HG02840 (cell line): ENCODE measurements around the gene FRMD4B.

ENCODE experiments used
- ATAC-seq: cut with Tn5 transposase; IDR thresholded peaks from one replicate; pipeline ENCODE4 v1.9.1; 2021; ENCODE audit warnings: mild to moderate bottlenecking, moderate library complexity, moderate number of reproducible peaks; ENCODE audit not compliant: unreplicated experiment, low FRiP score

FRMD4B gene

GRCh38 chr3:69385723-69386555, at the start of gene FRMD4B:
TSS of gene FRMD4B (minus strand) at chr3:69386088. CDS start at chr3:69385989, 99 bp downstream.
- no peak for ATAC-seq

DNA sequence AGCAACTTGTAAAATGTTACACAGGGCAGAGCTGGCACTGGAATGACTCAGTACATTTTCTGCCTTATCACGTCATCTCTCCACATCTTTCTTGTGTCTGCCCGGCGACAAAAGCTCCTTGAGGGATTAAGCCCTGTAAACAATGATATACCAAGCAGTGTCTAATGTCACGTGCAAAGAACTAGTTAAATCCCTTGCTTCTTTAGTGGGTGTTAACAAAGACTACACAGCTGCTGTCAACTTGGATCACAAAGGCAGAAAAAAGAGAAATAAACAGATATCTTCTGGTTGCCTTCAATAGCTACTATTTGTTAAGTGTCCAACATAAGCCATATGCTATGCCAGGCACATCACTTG, 48.1 kb upstream of the FRMD4B start:
- no peak for ATAC-seq

GRCh38 chr3:69433121-69433968, 47.5 kb upstream of the FRMD4B start:
- ATAC-seq, result no peak

- ATAC-seq, result no peak
Measured at GRCh38 chr3:69428657-69429255, 42.9 kb upstream of the FRMD4B start.

DNA sequence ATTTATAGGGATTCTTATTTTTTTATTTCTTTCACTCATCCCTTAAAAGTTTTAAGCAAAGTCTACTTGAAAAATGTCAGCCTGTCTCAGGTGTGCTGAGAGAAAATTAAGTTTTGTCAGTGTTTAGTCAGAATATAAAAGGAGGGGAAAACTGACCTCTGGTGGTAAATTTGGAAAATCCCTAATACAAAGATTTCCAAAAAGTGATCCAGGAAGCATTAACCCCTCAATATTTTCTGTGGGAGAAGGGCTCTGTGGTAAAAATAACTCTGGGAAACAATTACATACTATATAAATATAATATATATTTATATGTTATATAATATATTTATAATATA, 41.0 kb upstream of the FRMD4B start:
- no peak for ATAC-seq

- no peak for ATAC-seq
Measured at GRCh38 chr3:69426291-69426966, 40.5 kb upstream of the FRMD4B start.

GRCh38 chr3:69425249-69425648, 39.4 kb upstream of the FRMD4B start:
- ATAC-seq, result peak; percentile 82

DNA sequence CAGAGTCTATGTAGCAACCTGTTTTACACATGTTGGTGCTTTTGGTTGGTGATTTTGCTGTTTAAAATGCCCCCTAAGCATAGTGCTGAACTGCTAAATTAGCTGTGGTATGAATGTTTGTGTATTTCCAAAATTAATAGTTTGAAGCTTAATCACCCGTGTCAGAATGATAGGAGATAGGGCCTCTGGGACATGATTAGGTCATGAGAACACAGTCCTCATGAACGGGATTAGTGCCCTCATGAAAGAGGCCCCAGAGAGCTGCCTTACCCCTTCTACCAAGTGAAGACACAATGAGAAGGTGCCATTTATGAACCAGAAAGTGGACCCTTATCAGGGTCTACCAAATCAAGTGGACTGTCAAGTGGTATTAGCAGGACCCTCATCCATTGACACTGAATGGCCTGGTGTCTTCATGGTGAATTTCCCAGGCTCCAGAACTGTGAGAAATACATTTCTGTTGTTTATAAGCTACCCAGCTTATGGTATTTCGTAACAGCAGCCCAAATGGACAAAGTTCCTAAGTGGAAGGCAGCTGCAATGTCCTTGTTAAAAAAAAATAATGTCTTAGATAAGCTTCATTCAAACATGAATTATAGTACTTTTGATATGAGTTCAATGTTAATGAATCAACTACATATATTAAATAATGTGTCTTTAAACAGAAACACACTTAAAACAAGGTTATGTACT, 37.7 kb upstream of the FRMD4B start:
- ATAC-seq, result no peak

GRCh38 chr3:69422751-69423150, 36.9 kb upstream of the FRMD4B start:
- no peak for ATAC-seq

- ATAC-seq, result no peak
Measured at GRCh38 chr3:69420781-69421520, 35.1 kb upstream of the FRMD4B start.

DNA sequence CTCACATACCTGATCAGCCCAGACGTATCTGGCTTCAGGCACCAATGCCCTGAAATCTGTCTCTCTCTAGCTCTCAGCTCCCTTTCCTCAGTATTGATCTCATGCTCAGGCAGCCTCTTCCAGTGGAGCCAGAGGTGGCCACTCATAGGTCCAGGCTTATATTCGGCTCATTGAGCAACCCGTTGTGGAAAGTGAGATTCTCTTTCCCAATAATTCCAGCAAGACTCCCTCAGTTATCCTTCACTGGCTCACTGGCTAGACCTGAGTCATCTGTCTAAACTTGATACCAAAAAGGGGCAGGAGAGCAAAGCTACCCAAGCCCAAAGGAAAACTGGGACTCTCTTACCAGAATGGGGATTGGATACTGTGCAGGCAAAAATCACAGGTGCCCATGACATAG, 33.4 kb upstream of the FRMD4B start:
- no peak for ATAC-seq

DNA sequence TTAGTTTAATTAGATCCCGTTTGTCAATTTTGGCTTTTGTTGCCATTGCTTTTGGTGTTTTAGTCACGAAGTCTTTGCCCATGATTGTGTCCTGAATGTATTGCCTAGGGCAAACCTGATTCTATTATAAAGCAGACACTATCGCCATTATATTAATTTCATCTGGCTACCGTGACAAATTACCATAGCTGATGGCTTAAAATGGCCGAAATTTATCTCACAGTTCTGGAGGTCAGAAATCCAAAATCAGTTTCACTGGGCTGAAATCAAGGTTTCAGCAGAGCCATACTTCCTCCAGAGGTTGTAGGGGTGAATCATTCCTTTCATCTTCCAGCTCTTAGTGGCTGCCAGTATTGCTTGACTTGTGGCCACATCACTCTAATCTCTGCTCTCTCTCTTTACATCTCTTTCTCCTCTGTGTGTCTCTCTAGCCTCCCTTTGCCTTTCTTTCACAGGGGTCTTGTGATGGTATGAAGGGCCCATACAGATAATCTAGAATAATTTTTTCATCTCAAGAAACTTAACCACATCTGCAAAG, 31.7 kb upstream of the FRMD4B start:
- no peak for ATAC-seq

GRCh38 chr3:69413551-69414207, 27.8 kb upstream of the FRMD4B start:
- no peak for ATAC-seq

GRCh38 chr3:69411346-69411745, 25.5 kb upstream of the FRMD4B start:
- no peak for ATAC-seq

DNA sequence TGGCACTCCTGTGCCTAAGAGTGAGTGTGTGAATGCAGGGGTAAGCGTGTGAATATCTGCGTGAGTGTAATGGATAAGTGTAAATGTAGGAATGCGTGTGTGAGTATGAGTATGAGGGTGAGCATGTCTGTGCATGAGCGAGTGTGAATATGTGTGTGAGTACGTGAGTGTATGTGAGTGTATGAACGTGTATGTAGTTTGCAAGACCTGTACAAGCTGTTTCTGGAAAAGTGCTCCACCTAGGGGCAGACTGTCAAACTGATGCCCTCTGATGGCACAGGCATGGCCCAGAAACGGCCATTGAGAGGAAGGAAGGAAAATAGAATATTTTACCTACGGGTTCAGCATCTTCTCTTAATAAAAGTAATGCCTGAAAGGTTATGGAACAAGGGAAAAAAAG, 24.4 kb upstream of the FRMD4B start:
- peak; percentile 96 for ATAC-seq

GRCh38 chr3:69409831-69410230, 23.9 kb upstream of the FRMD4B start:
- ATAC-seq, result no peak

GRCh38 chr3:69409011-69409410, 23.1 kb upstream of the FRMD4B start:
- no peak for ATAC-seq

DNA sequence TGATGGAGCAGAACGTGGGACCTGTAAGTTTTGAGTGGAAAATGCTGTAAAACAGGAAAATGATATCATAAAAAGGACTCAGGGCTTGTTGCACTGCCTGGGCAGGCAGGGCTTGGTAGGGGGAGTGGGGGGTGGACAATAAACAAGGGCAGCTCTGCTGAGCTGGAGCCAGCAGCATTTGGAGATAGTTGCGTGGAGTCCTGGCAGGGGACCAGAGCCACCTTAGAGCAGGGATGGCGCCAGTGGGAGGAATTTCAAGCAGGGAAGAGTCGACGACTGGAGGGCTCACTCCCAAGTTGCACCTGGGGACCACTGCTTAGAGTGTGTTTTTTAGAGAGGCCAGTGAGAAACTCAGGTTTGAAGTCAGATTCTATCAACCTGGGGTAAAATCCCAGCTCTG, 22.7 kb upstream of the FRMD4B start:
- ATAC-seq, result no peak

DNA sequence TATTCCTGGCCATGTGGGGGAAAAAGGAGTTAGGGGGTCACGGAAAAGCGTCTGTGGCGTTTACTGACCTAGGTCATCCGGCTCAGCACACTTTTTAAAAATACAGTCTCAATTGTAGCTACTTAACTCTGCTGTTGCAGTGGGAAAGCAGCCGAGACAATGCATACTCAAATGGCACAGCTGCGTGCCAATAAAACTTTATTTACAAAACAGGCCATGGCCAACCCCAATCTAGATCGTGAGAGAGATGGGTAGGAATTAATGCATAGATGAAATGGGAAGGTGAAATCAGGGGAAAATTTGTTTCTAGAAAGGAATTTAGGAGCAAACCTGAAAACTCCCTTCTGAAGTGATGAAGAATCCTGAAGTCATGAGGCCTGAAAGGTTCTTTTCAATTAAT, 22.0 kb upstream of the FRMD4B start:
- no peak for ATAC-seq
